ENCODE measurements around the gene ZAP70. TPM values are rescaled to one million over a fixed set of nuclear protein-coding genes. Genes with fewer than 3 reads are reported as not detected.

ZAP70 gene
- total RNA-seq, 4 donors from 2014 or later, result 2.6 to 16.1 (median 12.0) TPM

- peaks cover 0 to 19% (median 7%) of the 10 kb centered on the region in 4 donors for H3K4me1 ChIP-seq
- in situ Hi-C loops (cut with MboI; ENCODE audit: low pct_ligation_motif_present in 1 of 4, low pct_unique_long_range_greater_than_20kb in 1 of 4, low sequenced_read_pairs in 3 of 4), result no loop called here
- DNase-seq, result no peak
These were observed 33.9 kb downstream of the ZAP70 start for GRCh38 chr2:97747285-97747684.

GRCh38 chr2:97747716-97748115, 34.3 kb downstream of the ZAP70 start:
- no peak overlapping the region for H3K27ac ChIP-seq
- peaks cover 0 to 7% (median 0%) of the 10 kb centered on the region in 4 donors for H3K36me3 ChIP-seq
- intact Hi-C loops (cut with DNase I; ENCODE audit: low total_unique reads), result no loop called here
- in situ Hi-C loops (cut with MboI; ENCODE audit: low pct_ligation_motif_present in 1 of 4, low pct_unique_long_range_greater_than_20kb in 1 of 4, low sequenced_read_pairs in 3 of 4), result no loop called here
- TF ChIP-seq POLR2A (IDR thresholded peaks at IDR 0.05) (no peak), CTCF (IDR thresholded peaks at IDR 0.05) (no peak), EP300 (IDR thresholded peaks at IDR 0.05; ENCODE audit: low read depth) (no peak), POLR2AphosphoS5 (IDR thresholded peaks at IDR 0.05) (no peak)
- WGBS, 2 donors (ENCODE audit: low coverage in 1 of 2), result 40 to 71% methylated on average over 1 to 4 of the region's 4 CpGs
- H3K4me3 ChIP-seq, result no peak overlapping the region
- DNase-seq, result no peak
- H3K27me3 ChIP-seq, result no peaks in the 10 kb centered on the region
- peaks cover 0 to 19% (median 7%) of the 10 kb centered on the region in 4 donors for H3K4me1 ChIP-seq
- no peaks in the 10 kb centered on the region for H3K9me3 ChIP-seq

More at GRCh38 chr2:97747285-97747684, 33.9 kb downstream of the ZAP70 start:
- Histone ChIP-seq H3K4me3 (no peak overlapping the region), H3K27me3 (no peaks in the 10 kb centered on the region), H3K9me3 (no peaks in the 10 kb centered on the region), H3K36me3 (peaks cover 0 to 7% (median 0%) of the 10 kb centered on the region in 4 donors), H3K27ac (no peak overlapping the region)
- WGBS, 2 donors (ENCODE audit: low coverage in 1 of 2), result 57 to 60% methylated on average over 3 of the region's 3 CpGs
- intact Hi-C loops (cut with DNase I; ENCODE audit: low total_unique reads), result no loop called here
- TF ChIP-seq POLR2A (IDR thresholded peaks at IDR 0.05) (no peak), EP300 (IDR thresholded peaks at IDR 0.05; ENCODE audit: low read depth) (no peak), CTCF (IDR thresholded peaks at IDR 0.05) (no peak), POLR2AphosphoS5 (IDR thresholded peaks at IDR 0.05) (no peak)

- in situ Hi-C loops (cut with MboI; ENCODE audit: low pct_ligation_motif_present in 1 of 4, low pct_unique_long_range_greater_than_20kb in 1 of 4, low sequenced_read_pairs in 3 of 4), result no loop called here
These were observed 36.2 kb downstream of the ZAP70 start for GRCh38 chr2:97749581-97749980.

GRCh38 chr2:97750017-97750416, 36.6 kb downstream of the ZAP70 start:
- H3K27ac ChIP-seq, result no peak overlapping the region
- in situ Hi-C loops (cut with MboI; ENCODE audit: low pct_ligation_motif_present in 1 of 4, low pct_unique_long_range_greater_than_20kb in 1 of 4, low sequenced_read_pairs in 3 of 4), result no loop called here
- H3K27me3 ChIP-seq, result no peaks in the 10 kb centered on the region
- peaks cover 0 to 19% (median 7%) of the 10 kb centered on the region in 4 donors for H3K4me1 ChIP-seq
- TF ChIP-seq POLR2AphosphoS5 (IDR thresholded peaks at IDR 0.05) (no peak), POLR2A (IDR thresholded peaks at IDR 0.05) (no peak), EP300 (IDR thresholded peaks at IDR 0.05; ENCODE audit: low read depth) (no peak), CTCF (IDR thresholded peaks at IDR 0.05) (no peak)
- no peaks in the 10 kb centered on the region for H3K9me3 ChIP-seq
- no peak for DNase-seq
- intact Hi-C loops (cut with DNase I; ENCODE audit: low total_unique reads), result no loop called here
- H3K4me3 ChIP-seq, result no peak overlapping the region
- peaks cover 0 to 7% (median 0%) of the 10 kb centered on the region in 4 donors for H3K36me3 ChIP-seq
- 97% methylated on average over 4 of the region's 4 CpGs; no CpG with 5 or more reads in 1 of the 2 donors for WGBS, 2 donors (ENCODE audit: low coverage in 1 of 2)

More at GRCh38 chr2:97749581-97749980, 36.2 kb downstream of the ZAP70 start:
- intact Hi-C loops (cut with DNase I; ENCODE audit: low total_unique reads), result no loop called here
- no peak for TF ChIP-seq EP300 (IDR thresholded peaks at IDR 0.05; ENCODE audit: low read depth)
- no peak for TF ChIP-seq POLR2A (IDR thresholded peaks at IDR 0.05)
- TF ChIP-seq CTCF (IDR thresholded peaks at IDR 0.05), result no peak
- TF ChIP-seq POLR2AphosphoS5 (IDR thresholded peaks at IDR 0.05), result no peak
- Histone ChIP-seq H3K4me3 (no peak overlapping the region), H3K4me1 (peaks cover 0 to 19% (median 7%) of the 10 kb centered on the region in 4 donors), H3K9me3 (no peaks in the 10 kb centered on the region), H3K27me3 (no peaks in the 10 kb centered on the region), H3K27ac (no peak overlapping the region), H3K36me3 (peaks cover 0 to 7% (median 0%) of the 10 kb centered on the region in 4 donors)
- no peak for DNase-seq
- WGBS, 2 donors (ENCODE audit: low coverage in 1 of 2), result 82% methylated on average over 5 of the region's 5 CpGs; no CpG with 5 or more reads in 1 of the 2 donors

Measured in transverse colon (tissue), 4 donors.